Measurements from ENCODE around the gene SLC39A9.
A peak's percentile ranks its signal among the peaks of the same experiment; 100 is the strongest.

Gene SLC39A9

GRCh38 chr14:69460093-69460701, 61.7 kb downstream of the SLC39A9 start (continued):
- no peak for TF ChIP-seq TSHZ2 (CRISPR knock-in tag; IDR thresholded peaks at IDR 0.05)
- no peak for TF ChIP-seq ZNF565 (CRISPR knock-in tag; conservative IDR thresholded peaks at IDR 0.05; ENCODE audit: low read depth)
- TF ChIP-seq ESRRG (CRISPR knock-in tag; IDR thresholded peaks at IDR 0.05), result no peak
- TF ChIP-seq ZNF70 (CRISPR knock-in tag; IDR thresholded peaks at IDR 0.05), result no peak
- TF ChIP-seq ZFP3 (CRISPR knock-in tag; IDR thresholded peaks at IDR 0.05), result no peak
- no peak for TF ChIP-seq CSDC2 (CRISPR knock-in tag; IDR thresholded peaks at IDR 0.05)

GRCh38 chr14:69464379-69464778, 65.9 kb downstream of the SLC39A9 start:
- TF ChIP-seq TCF4 (CRISPR knock-in tag; IDR thresholded peaks at IDR 0.05; ENCODE audit: borderline replicate concordance), result no peak
- TF ChIP-seq POU6F1 (CRISPR knock-in tag; IDR thresholded peaks at IDR 0.05; ENCODE audit: borderline replicate concordance, low read depth), result no peak
- TF ChIP-seq ZNF70 (CRISPR knock-in tag; IDR thresholded peaks at IDR 0.05), result no peak
- no peak for TF ChIP-seq RARB (CRISPR knock-in tag; IDR thresholded peaks at IDR 0.05)
- no peak for TF ChIP-seq OSR1 (CRISPR knock-in tag; IDR thresholded peaks at IDR 0.05)
- TF ChIP-seq CREB5 (CRISPR knock-in tag; IDR thresholded peaks at IDR 0.05; ENCODE audit: low read depth), result no peak
- no peak for TF ChIP-seq TOX (CRISPR knock-in tag; IDR thresholded peaks at IDR 0.05; ENCODE audit: borderline replicate concordance)
- no peak for TF ChIP-seq ZC3H10 (CRISPR knock-in tag; IDR thresholded peaks at IDR 0.05)
- peak; percentile 26 for ATAC-seq

- peak; percentile 95 for ATAC-seq
- no peak for TF ChIP-seq POU6F1 (CRISPR knock-in tag; IDR thresholded peaks at IDR 0.05; ENCODE audit: borderline replicate concordance, low read depth)
- TF ChIP-seq ISL1 (CRISPR knock-in tag; IDR thresholded peaks at IDR 0.05), result peak; percentile 54
- TF ChIP-seq TOX (CRISPR knock-in tag; IDR thresholded peaks at IDR 0.05; ENCODE audit: borderline replicate concordance), result peak; percentile 26; the same call in 1 of the 2 replicates
- 0 out of 2 replicates have a peak, but pooled peaks have one; percentile 21 for TF ChIP-seq PATZ1 (CRISPR knock-in tag; IDR thresholded peaks at IDR 0.05; ENCODE audit: borderline replicate concordance)
These were observed 66.3 kb downstream of the SLC39A9 start for GRCh38 chr14:69464829-69465228.

GRCh38 chr14:69468949-69469348, 70.5 kb downstream of the SLC39A9 start:
- ATAC-seq, result no peak
- TF ChIP-seq ZFP30 (CRISPR knock-in tag; IDR thresholded peaks at IDR 0.05) (no peak), ARNTL (CRISPR knock-in tag; IDR thresholded peaks at IDR 0.05; ENCODE audit: borderline replicate concordance, low read depth) (no peak), CSDC2 (CRISPR knock-in tag; IDR thresholded peaks at IDR 0.05) (no peak), ZFP3 (CRISPR knock-in tag; IDR thresholded peaks at IDR 0.05) (no peak), CREB5 (CRISPR knock-in tag; IDR thresholded peaks at IDR 0.05; ENCODE audit: low read depth) (no peak), TOX (CRISPR knock-in tag; IDR thresholded peaks at IDR 0.05; ENCODE audit: borderline replicate concordance) (no peak)

All from SK-N-SH treated with all-trans-retinoic acid at 6 μM for 48 hours (cell line).